ENCODE measurements around the gene MYOZ3. TPM values are rescaled to one million over a fixed set of nuclear protein-coding genes. Genes with fewer than 3 reads are reported as not detected.
A peak's percentile ranks its signal among the peaks of the same experiment; 100 is the strongest.

MYOZ3 gene
- total RNA-seq, 4 donors from 2014 or later: 0.17 to 1.2 (median 0.46) TPM; not detected in 1

DNA sequence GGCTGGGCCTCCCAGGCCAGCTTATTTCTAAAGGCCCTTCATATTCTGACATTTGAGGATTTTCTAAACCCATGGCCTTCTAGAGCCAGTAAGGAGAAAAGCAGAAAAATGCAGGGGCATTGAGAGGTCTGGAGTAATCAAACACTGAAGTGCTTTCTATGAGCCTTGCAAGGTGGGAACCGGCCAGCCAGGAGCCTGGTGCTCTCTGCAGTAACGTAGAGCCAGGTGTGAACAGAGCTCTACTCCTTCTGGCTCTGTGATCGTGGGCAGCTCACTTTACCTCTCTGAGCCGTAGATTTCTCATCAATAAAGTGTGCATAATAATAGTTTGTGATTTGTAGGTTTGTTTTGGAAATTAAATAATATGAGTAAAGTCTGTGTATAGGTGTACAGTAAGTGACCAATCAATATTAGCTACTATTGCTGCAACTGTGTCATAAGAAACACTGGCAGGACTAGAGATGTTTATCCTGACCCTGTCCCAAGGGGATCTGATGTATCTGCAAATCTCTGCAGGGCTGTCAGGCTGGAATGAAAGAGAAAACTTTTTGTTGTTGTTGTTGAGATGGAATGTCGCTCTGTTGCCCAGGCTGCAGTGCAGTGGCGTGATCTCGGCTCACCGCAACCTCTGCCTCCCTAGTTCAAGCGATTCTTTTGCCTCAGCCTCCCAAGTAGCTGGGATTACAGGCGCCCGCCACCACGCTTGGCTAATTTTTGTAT is 17.9 kb upstream of the MYOZ3 start:
- Histone ChIP-seq H3K36me3 (peaks cover 0 to 4% (median 3%) of the 10 kb centered on the region in 4 donors), H3K4me3 (peak overlapping the region in 1 of 4 donors; percentile 3), H3K4me1 (peaks cover 89 to 94% (median 92%) of the 10 kb centered on the region in 4 donors), H3K27ac (replicated peaks in 1 of 4) (peak overlapping the region; percentile 78 to 85 (median 79)), H3K27me3 (no peaks in the 10 kb centered on the region), H3K9me3 (no peaks in the 10 kb centered on the region)
- TF ChIP-seq CTCF (IDR thresholded peaks at IDR 0.05): no peak
- no peak for TF ChIP-seq EP300 (IDR thresholded peaks at IDR 0.05)
- no peak for TF ChIP-seq POLR2AphosphoS5 (IDR thresholded peaks at IDR 0.05)
- TF ChIP-seq POLR2A (IDR thresholded peaks at IDR 0.05; ENCODE audit: low read depth): no peak
- intact Hi-C loops (cut with DNase I): no loop called here
- no peak for DNase-seq (ENCODE audit: extremely low spot score)
- WGBS: 84% methylated on average over 12 of the region's 12 CpGs

GRCh38 chr5:150644058-150644457 is 17.0 kb upstream of the MYOZ3 start:
- TF ChIP-seq POLR2A (IDR thresholded peaks at IDR 0.05; ENCODE audit: low read depth) (no peak), EP300 (IDR thresholded peaks at IDR 0.05) (no peak), CTCF (IDR thresholded peaks at IDR 0.05) (no peak)
- Histone ChIP-seq H3K4me1 (peaks cover 87 to 94% (median 91%) of the 10 kb centered on the region in 4 donors), H3K4me3 (no peak overlapping the region), H3K27me3 (no peaks in the 10 kb centered on the region), H3K36me3 (peaks cover 7 to 13% (median 12%) of the 10 kb centered on the region in 4 donors), H3K27ac (replicated peaks in 1 of 4) (peak overlapping the region; percentile 65 to 85 (median 78)), H3K9me3 (no peaks in the 10 kb centered on the region)
- no peak for DNase-seq (ENCODE audit: extremely low spot score)
- 83% methylated on average over 5 of the region's 5 CpGs for WGBS
- intact Hi-C loops (cut with DNase I): no loop called here

DNA sequence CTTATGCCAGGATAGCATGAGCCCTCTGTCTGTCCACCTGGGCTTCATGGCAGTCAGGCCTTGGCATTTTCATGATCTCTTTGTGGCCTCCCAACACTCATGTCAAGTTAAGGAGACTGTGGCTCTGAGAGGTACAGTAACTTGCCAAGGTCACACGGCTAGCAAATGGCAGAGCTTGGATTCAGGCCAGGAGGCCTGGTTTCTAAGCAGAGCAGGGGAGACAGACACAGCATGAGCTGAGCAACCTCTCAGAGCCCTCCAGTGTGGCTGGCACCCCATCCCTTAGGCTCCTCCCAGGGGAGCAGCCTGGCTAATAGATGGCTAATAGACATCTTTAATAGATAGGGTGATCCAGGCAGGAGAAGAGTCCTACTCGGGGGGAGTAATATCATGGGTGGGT is 16.5 kb upstream of the MYOZ3 start:
- intact Hi-C loops (cut with DNase I): no loop called here
- peak overlapping the region; percentile 65 to 85 (median 78) for H3K27ac ChIP-seq (replicated peaks in 1 of 4)
- no peak overlapping the region for H3K4me3 ChIP-seq
- no peak for DNase-seq (ENCODE audit: extremely low spot score)
- H3K9me3 ChIP-seq: no peaks in the 10 kb centered on the region
- no peaks in the 10 kb centered on the region for H3K27me3 ChIP-seq
- TF ChIP-seq POLR2AphosphoS5 (IDR thresholded peaks at IDR 0.05) (no peak), EP300 (IDR thresholded peaks at IDR 0.05) (no peak), CTCF (IDR thresholded peaks at IDR 0.05) (no peak), POLR2A (IDR thresholded peaks at IDR 0.05; ENCODE audit: low read depth) (no peak)
- peaks cover 82 to 93% (median 90%) of the 10 kb centered on the region in 4 donors for H3K4me1 ChIP-seq
- H3K36me3 ChIP-seq: peaks cover 12 to 18% (median 17%) of the 10 kb centered on the region in 4 donors
- 41% methylated on average over 2 of the region's 2 CpGs for WGBS

GRCh38 chr5:150645070-150645700 is 15.9 kb upstream of the MYOZ3 start:
- intact Hi-C loops (cut with DNase I): no loop called here
- no peak overlapping the region for H3K4me3 ChIP-seq
- H3K27me3 ChIP-seq: no peaks in the 10 kb centered on the region
- peaks cover 13 to 25% (median 23%) of the 10 kb centered on the region in 4 donors for H3K36me3 ChIP-seq
- H3K9me3 ChIP-seq: no peaks in the 10 kb centered on the region
- H3K4me1 ChIP-seq: peaks cover 76 to 91% (median 89%) of the 10 kb centered on the region in 4 donors
- WGBS: 60% methylated on average over 2 of the region's 4 CpGs
- no peak for DNase-seq (ENCODE audit: extremely low spot score)
- peak overlapping the region; percentile 65 to 85 (median 78) for H3K27ac ChIP-seq (replicated peaks in 1 of 4)
- TF ChIP-seq EP300 (IDR thresholded peaks at IDR 0.05) (no peak), POLR2AphosphoS5 (IDR thresholded peaks at IDR 0.05) (peak in 1 of 2 donors; percentile 17)

Measured in esophagus muscularis mucosa (tissue), 4 donors.